GM19099 (cell line): ENCODE results near the gene PRR36.

Experiments used
- POLR2A ChIP-seq: IDR thresholded peaks from 3 replicates; pipeline ENCODE4 v1.6.1; 2011; ENCODE audit warnings: low read depth; ENCODE audit not compliant: insufficient read length; ENCODE audit errors: extremely low read depth

The PRR36 gene

GRCh38 chr19:7871437-7872305 is 2.5 kb downstream of the PRR36 start:
- TF ChIP-seq POLR2A: no peak

- no peak for TF ChIP-seq POLR2A
These were observed 3.4 kb downstream of the PRR36 start for GRCh38 chr19:7870571-7871436.

GRCh38 chr19:7869910-7870511 is 4.2 kb downstream of the PRR36 start:
- no peak for TF ChIP-seq POLR2A

GRCh38 chr19:7869453-7869909 is 4.7 kb downstream of the PRR36 start:
- no peak for TF ChIP-seq POLR2A

GRCh38 chr19:7868671-7869452 is 5.3 kb downstream of the PRR36 start:
- TF ChIP-seq POLR2A: no peak

GRCh38 chr19:7868326-7868670 is 5.9 kb downstream of the PRR36 start:
- TF ChIP-seq POLR2A: no peak

- no peak for TF ChIP-seq POLR2A
These were observed 6.9 kb downstream of the PRR36 start for GRCh38 chr19:7867092-7867844.

GRCh38 chr19:7866399-7867091 is 7.6 kb downstream of the PRR36 start:
- TF ChIP-seq POLR2A: no peak

- no peak for TF ChIP-seq POLR2A
These were observed 8.8 kb downstream of the PRR36 start for GRCh38 chr19:7865262-7865911.

GRCh38 chr19:7864690-7865074 is 9.5 kb downstream of the PRR36 start:
- no peak for TF ChIP-seq POLR2A

- no peak for TF ChIP-seq POLR2A
These were observed 10.1 kb downstream of the PRR36 start for GRCh38 chr19:7863971-7864689.
